Stimulated activated memory B cell treated with anti-CD40 and anti-IgM and Interleukin-4, amounts not matched to agents 10 μg/mL and 1 μg/mL and 100 μg/mL, for 72 hours (primary cell): ENCODE measurements around the gene BID.

Source experiments
- ATAC-seq: fragments of 150-1000 bp; cut with Tn5 transposase; 2 replicates; pipeline ENCODE4 v1.10.0; 2021
- H3K27ac Mint-ChIP-seq: one replicate; pipeline ENCODE4 v1.8.0; 2022; ENCODE audit warnings: mild to moderate bottlenecking, mixed read lengths
- H3K27me3 Mint-ChIP-seq: one replicate; pipeline ENCODE4 v1.8.0; 2022; ENCODE audit warnings: mixed read lengths
- H3K36me3 Mint-ChIP-seq: one replicate; pipeline ENCODE4 v1.8.0; 2022; ENCODE audit warnings: mixed read lengths
- H3K4me1 Mint-ChIP-seq: one replicate; pipeline ENCODE4 v1.8.0; 2022; ENCODE audit warnings: mixed read lengths
- H3K4me3 Mint-ChIP-seq: one replicate; pipeline ENCODE4 v1.8.0; 2022; ENCODE audit warnings: mild to moderate bottlenecking, moderate library complexity, mixed read lengths
- H3K9me3 Mint-ChIP-seq: one replicate; pipeline ENCODE4 v1.8.0; 2022; ENCODE audit warnings: mixed read lengths

BID gene

GRCh38 chr22:17792854-17793434, 18.7 kb upstream of the BID start:
- Mint-ChIP-seq H3K27ac (peak overlapping the region; percentile 100), H3K36me3 (peaks cover 29% of the 10 kb centered on the region), H3K4me1 (peaks cover 46% of the 10 kb centered on the region), H3K27me3 (no peaks in the 10 kb centered on the region), H3K9me3 (no peaks in the 10 kb centered on the region), H3K4me3 (no peak overlapping the region)
- no peak for ATAC-seq

GRCh38 chr22:17792299-17792698, 18.0 kb upstream of the BID start:
- peaks cover 29% of the 10 kb centered on the region for H3K36me3 Mint-ChIP-seq
- H3K4me1 Mint-ChIP-seq, result peaks cover 40% of the 10 kb centered on the region
- no peak overlapping the region for H3K4me3 Mint-ChIP-seq
- peak overlapping the region; percentile 59 for H3K27ac Mint-ChIP-seq
- no peak for ATAC-seq
- no peaks in the 10 kb centered on the region for H3K27me3 Mint-ChIP-seq
- H3K9me3 Mint-ChIP-seq, result no peaks in the 10 kb centered on the region

GRCh38 chr22:17791196-17791595, 16.9 kb upstream of the BID start:
- H3K27ac Mint-ChIP-seq, result peak overlapping the region; percentile 59

GRCh38 chr22:17789379-17790200, 15.3 kb upstream of the BID start:
- peaks cover 26% of the 10 kb centered on the region for H3K36me3 Mint-ChIP-seq
- H3K27ac Mint-ChIP-seq, result no peak overlapping the region
- no peaks in the 10 kb centered on the region for H3K27me3 Mint-ChIP-seq
- no peak for ATAC-seq
- no peaks in the 10 kb centered on the region for H3K9me3 Mint-ChIP-seq
- H3K4me1 Mint-ChIP-seq, result peaks cover 12% of the 10 kb centered on the region
- H3K4me3 Mint-ChIP-seq, result no peak overlapping the region

More at GRCh38 chr22:17791196-17791595, 16.9 kb upstream of the BID start:
- H3K4me1 Mint-ChIP-seq, result peaks cover 28% of the 10 kb centered on the region
- peaks cover 29% of the 10 kb centered on the region for H3K36me3 Mint-ChIP-seq
- ATAC-seq, result no peak
- H3K9me3 Mint-ChIP-seq, result no peaks in the 10 kb centered on the region
- H3K27me3 Mint-ChIP-seq, result no peaks in the 10 kb centered on the region
- no peak overlapping the region for H3K4me3 Mint-ChIP-seq

- H3K4me3 Mint-ChIP-seq, result no peak overlapping the region
- no peaks in the 10 kb centered on the region for H3K9me3 Mint-ChIP-seq
Observed at GRCh38 chr22:17788528-17789378, 14.5 kb upstream of the BID start.

GRCh38 chr22:17787716-17788330, 13.6 kb upstream of the BID start:
- Mint-ChIP-seq H3K36me3 (peaks cover 16% of the 10 kb centered on the region), H3K9me3 (no peaks in the 10 kb centered on the region), H3K27me3 (no peaks in the 10 kb centered on the region), H3K27ac (no peak overlapping the region), H3K4me3 (no peak overlapping the region), H3K4me1 (peaks cover 9% of the 10 kb centered on the region)
- ATAC-seq, result no peak

More at GRCh38 chr22:17788528-17789378, 14.5 kb upstream of the BID start:
- Mint-ChIP-seq H3K27me3 (no peaks in the 10 kb centered on the region), H3K27ac (no peak overlapping the region), H3K36me3 (peaks cover 21% of the 10 kb centered on the region), H3K4me1 (peaks cover 6% of the 10 kb centered on the region)
- no peak for ATAC-seq

- Mint-ChIP-seq H3K36me3 (peaks cover 16% of the 10 kb centered on the region), H3K4me3 (no peak overlapping the region), H3K27ac (no peak overlapping the region), H3K27me3 (no peaks in the 10 kb centered on the region), H3K9me3 (no peaks in the 10 kb centered on the region), H3K4me1 (peaks cover 14% of the 10 kb centered on the region)
- no peak for ATAC-seq
Observed at GRCh38 chr22:17787241-17787640, 13.0 kb upstream of the BID start.

- Mint-ChIP-seq H3K36me3 (peaks cover 14% of the 10 kb centered on the region), H3K4me3 (no peak overlapping the region), H3K9me3 (no peaks in the 10 kb centered on the region), H3K4me1 (peaks cover 21% of the 10 kb centered on the region), H3K27ac (peak overlapping the region; percentile 67), H3K27me3 (no peaks in the 10 kb centered on the region)
- no peak for ATAC-seq
Observed at GRCh38 chr22:17786435-17787161, 12.3 kb upstream of the BID start.

GRCh38 chr22:17785185-17786184, 11.2 kb upstream of the BID start:
- Mint-ChIP-seq H3K9me3 (no peaks in the 10 kb centered on the region), H3K27ac (peak overlapping the region; percentile 67), H3K36me3 (peaks cover 5% of the 10 kb centered on the region), H3K27me3 (no peaks in the 10 kb centered on the region), H3K4me3 (no peak overlapping the region), H3K4me1 (peaks cover 32% of the 10 kb centered on the region)
- ATAC-seq, result no peak

GRCh38 chr22:17784776-17785175, 10.5 kb upstream of the BID start:
- Mint-ChIP-seq H3K27ac (no peak overlapping the region), H3K4me1 (peaks cover 39% of the 10 kb centered on the region), H3K9me3 (no peaks in the 10 kb centered on the region), H3K27me3 (no peaks in the 10 kb centered on the region), H3K36me3 (no peaks in the 10 kb centered on the region), H3K4me3 (no peak overlapping the region)
- no peak for ATAC-seq

- no peaks in the 10 kb centered on the region for H3K27me3 Mint-ChIP-seq
- peak overlapping the region; percentile 97 for H3K27ac Mint-ChIP-seq
Observed at GRCh38 chr22:17783773-17784480, 9.7 kb upstream of the BID start.

GRCh38 chr22:17783312-17783711, 9.0 kb upstream of the BID start:
- H3K4me1 Mint-ChIP-seq, result peaks cover 54% of the 10 kb centered on the region
- H3K27ac Mint-ChIP-seq, result peak overlapping the region; percentile 97
- no peak for ATAC-seq
- no peaks in the 10 kb centered on the region for H3K9me3 Mint-ChIP-seq
- peaks cover 9% of the 10 kb centered on the region for H3K36me3 Mint-ChIP-seq
- H3K4me3 Mint-ChIP-seq, result no peak overlapping the region
- no peaks in the 10 kb centered on the region for H3K27me3 Mint-ChIP-seq

More at GRCh38 chr22:17783773-17784480, 9.7 kb upstream of the BID start:
- ATAC-seq, result no peak
- peaks cover 47% of the 10 kb centered on the region for H3K4me1 Mint-ChIP-seq
- H3K9me3 Mint-ChIP-seq, result no peaks in the 10 kb centered on the region
- H3K4me3 Mint-ChIP-seq, result no peak overlapping the region
- peaks cover 7% of the 10 kb centered on the region for H3K36me3 Mint-ChIP-seq

- no peaks in the 10 kb centered on the region for H3K9me3 Mint-ChIP-seq
- H3K27ac Mint-ChIP-seq, result peak overlapping the region; percentile 97
- H3K36me3 Mint-ChIP-seq, result peaks cover 9% of the 10 kb centered on the region
- no peaks in the 10 kb centered on the region for H3K27me3 Mint-ChIP-seq
- H3K4me1 Mint-ChIP-seq, result peaks cover 61% of the 10 kb centered on the region
- no peak for ATAC-seq
- no peak overlapping the region for H3K4me3 Mint-ChIP-seq
Observed at GRCh38 chr22:17782621-17783020, 8.4 kb upstream of the BID start.
